Astrocyte (in vitro differentiated cells and primary cell): ENCODE measurements around the gene SLC25A22.

ENCODE experiments used
- CTCF ChIP-seq: IDR thresholded peaks from 2 replicates; pipeline ENCODE4 v1.5.1; 2011; ENCODE audit warnings: low read depth, mild to moderate bottlenecking, inconsistent platforms, low read length, moderate library complexity; ENCODE audit not compliant: insufficient read depth
- EZH2 ChIP-seq: IDR thresholded peaks from 2 replicates; pipeline ENCODE4 v1.6.1; 2012; ENCODE audit warnings: mild to moderate bottlenecking, low read length, inconsistent platforms; ENCODE audit not compliant: insufficient read depth

GRCh38 chr11:797296-798092 is 587 bp downstream of the SLC25A22 start:
- TF ChIP-seq CTCF (no peak), EZH2 (no peak)
